ENCODE measurements around the gene TPP1.

TPP1 gene

DNA sequence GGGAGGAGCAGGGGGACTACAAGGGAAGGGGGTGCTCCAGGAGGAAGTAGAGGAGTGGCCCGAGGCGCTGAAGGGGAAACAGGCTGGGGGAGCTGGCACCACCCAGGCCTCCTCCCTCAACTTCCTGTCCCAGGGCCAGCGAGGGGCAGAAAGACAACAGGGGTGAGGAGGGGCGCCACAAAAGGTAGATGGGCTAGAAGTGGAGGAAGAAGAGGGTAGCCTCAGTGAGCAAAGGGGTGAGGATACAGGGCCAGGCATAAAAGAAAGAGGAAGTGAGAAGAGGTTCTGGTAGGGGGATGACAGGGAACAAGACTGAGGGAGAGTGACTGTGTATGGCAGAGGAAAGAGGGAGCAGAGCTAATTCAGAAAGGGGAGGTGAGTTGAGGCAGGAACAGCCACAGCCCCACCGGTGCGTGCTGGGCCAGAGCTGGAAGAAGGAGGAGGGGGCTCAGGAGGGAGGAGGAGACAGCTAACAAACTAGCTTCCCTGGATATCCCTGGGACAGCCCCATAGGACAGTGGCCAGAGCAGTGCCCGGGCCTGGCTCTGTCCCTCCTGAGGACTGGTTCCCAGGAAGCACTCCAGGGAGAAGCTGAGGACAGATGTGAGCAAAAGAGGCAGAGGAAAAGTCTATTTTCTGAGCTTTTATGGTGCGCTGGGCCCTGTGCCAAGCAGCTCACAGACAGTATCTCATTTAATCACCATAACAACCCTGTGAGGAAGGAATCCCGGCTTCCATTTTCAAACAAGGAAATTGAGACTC, 27.9 kb upstream of the TPP1 start:
- DNase-seq = no peak

DNA sequence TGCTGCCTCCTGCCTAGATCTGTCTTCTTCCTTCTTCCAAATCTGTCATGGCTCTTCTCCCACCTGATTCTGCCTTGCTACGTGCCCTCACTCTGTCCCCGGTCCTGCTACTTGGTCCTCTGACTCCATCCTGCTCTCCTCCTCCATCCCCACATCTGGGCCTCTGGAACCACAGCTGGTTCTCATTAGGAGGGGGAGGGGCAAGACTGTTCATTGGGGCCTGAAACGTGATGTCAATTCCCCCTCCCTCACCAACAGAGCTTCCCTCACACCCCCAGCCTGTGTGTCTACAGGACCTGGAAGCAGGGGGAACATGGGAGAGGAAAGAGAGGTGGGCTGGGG, 27.3 kb upstream of the TPP1 start:
- DNase-seq = no peak

DNA sequence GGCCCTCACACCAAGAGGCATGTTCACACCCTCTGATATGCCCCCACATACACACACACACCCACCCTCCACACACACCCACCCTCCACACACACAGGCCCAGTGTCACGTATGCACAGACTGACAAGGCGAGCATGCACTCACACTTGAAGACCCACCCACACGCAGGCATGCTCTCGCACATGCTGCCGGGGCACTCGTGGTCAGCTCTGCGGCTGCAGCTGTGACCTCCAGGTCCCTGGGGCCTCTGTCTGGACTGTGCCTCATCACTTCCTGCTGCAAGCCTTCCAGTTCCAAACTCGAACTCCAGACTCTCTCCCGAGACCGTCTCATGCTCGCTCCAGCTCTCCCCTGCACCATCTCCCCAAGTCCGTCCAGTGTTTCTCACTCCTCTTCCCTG, 26.8 kb upstream of the TPP1 start:
- no peak for DNase-seq

DNA sequence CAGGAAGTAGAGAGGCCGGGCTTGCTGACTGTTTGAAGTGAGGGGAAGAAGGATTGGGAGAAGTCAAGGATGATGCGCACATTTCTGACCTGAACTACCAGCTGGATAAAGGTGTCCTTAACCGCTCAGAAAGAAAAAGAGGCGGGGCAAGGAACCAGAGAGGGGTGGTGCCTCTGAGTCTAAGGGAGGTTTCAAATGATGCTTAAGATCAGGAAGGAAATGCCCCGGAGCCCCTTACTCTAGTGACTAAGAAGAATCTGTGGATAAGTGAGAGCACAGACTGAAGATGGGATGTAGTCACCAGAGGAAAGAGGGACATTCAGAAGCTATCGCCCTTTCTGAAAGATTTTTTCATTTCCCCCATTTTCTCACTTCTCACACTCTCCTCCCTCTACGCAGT, 23.7 kb upstream of the TPP1 start:
- DNase-seq = no peak

DNA sequence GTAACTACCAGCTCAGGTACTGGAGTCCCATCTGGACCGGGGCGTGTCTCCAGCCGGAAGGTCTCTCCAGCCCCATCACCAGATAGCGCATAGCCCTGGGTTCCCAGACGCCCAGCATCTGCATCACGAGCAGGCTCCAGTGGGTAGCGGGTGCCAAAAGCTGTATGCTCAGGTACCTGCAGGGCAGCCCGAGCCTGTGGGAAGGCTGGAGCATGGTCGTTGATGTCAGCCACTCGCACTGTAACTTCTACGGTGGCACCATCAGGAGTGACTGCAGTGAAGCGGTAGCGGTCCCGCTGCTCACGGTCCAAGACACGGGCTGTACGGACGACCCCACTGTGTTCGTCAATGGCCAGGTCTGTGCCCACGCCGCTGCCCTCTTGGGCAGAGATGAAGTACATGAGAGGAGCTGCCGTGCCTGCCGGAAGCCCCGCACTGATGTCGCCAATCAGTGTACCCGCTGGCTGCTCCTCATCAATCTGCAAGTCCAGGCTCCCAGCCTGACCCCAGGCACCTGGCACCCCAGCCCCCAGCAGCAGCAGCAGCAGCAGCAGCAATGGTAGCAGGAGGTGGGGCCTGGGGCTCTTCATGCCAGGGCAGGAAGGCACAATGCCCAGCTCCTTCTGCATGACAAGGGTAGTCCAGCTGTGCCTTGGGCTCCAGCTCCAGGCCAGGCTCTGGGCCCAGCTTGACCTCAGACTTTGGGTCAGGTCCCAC, 21.9 kb upstream of the TPP1 start:
- no peak for DNase-seq

DNA sequence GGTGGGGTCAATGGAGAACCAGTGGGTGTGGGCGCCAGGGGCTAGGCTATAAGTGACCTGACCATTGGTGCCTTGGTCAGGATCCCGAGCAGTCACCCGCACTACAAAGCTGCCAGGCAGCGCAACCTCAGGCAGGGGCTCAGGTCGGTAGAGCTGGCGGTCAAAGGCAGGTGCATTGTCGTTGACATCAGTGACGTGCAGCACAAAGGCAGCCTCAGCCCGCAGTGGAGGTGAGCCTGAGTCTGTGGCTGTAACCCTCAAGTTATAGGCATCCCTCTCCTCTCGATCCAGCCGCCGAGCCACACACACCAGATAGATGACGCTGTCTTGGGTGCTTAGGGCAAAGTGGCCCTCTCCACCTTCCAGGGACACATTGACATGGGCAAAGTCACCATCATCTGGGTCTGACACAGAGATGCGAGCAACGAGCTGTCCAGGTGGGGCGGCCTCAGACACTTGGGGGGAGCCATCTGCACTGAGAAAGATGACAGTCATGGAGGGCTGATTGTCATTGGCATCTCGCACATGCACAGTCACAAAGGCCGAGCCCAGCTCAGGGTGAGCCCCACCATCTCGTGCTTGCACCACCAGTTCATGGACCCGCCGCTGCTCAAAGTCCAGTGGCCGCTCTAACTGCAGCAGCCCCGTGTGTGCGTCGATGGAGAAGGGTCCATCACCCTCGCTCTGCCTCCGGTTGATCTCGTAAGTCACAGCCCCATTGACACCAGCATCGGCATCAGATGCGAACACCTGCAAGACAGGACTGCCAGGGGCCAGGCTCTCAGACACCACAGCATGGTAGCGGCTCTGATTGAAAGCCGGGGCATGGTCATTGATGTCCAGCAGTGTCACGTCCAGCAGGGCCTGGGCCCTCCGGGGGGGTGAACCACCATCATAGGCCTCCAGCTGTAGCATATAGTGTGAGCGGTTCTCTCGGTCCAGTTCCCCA, 21.1 kb upstream of the TPP1 start:
- DNase-seq = no peak

DNA sequence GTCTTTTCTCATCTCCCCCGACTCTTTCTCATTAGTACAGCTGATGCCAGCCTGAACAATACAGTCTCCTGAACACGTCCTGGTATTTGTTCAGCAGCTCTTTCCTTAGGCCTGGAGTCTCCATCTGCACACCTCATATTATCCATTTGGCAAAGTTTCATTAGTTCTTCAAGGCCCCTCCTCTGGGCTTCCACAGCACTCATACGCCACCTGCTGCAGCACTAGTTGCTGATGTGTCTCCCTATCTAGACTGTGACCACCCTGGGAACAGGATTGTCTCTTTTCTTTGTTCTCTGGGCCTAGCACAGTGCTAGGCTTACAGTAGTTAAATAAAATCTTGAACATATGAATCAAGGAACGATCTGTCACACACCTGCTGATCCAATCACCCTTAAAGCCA, 19.2 kb upstream of the TPP1 start:
- DNase-seq = peak; percentile 21

DNA sequence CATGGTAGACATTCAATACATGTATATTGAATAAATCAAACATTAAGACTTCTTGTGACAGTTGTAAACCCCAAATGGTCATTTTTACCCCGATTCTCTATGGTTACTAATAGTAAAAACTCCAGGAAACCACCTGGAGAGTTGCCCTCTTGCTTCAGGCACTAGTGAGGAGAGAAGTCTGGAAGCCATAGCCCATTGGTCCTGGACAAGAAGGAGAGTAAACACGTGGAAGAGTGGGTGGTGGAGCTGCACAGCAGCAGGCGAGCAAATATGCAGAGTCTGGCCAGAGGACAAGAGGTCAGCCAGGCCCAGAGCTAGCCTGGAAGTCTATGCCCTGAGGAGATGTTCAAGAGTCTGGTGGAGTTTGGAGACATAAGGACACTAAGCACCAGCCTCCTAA, 18.6 kb upstream of the TPP1 start:
- no peak for DNase-seq

DNA sequence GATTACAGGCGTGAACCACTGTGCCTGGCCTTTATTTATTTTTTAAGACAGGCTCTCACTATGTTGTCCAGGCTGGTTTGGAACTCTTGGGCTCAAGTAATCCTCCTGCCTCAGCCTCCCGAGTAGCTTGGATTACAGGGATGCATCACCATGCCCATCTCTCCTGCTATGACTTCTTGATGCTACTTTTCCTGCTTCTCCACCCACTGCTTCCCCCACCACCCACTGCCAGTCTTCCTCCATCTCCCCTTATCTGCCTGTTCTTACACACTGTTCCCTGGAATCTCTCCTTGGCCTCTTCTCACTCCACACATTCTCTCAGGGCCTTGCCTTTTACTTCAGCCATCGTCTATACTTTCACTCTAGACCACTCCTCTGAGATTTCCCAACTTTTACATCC, 17.3 kb upstream of the TPP1 start:
- DNase-seq = no peak

DNA sequence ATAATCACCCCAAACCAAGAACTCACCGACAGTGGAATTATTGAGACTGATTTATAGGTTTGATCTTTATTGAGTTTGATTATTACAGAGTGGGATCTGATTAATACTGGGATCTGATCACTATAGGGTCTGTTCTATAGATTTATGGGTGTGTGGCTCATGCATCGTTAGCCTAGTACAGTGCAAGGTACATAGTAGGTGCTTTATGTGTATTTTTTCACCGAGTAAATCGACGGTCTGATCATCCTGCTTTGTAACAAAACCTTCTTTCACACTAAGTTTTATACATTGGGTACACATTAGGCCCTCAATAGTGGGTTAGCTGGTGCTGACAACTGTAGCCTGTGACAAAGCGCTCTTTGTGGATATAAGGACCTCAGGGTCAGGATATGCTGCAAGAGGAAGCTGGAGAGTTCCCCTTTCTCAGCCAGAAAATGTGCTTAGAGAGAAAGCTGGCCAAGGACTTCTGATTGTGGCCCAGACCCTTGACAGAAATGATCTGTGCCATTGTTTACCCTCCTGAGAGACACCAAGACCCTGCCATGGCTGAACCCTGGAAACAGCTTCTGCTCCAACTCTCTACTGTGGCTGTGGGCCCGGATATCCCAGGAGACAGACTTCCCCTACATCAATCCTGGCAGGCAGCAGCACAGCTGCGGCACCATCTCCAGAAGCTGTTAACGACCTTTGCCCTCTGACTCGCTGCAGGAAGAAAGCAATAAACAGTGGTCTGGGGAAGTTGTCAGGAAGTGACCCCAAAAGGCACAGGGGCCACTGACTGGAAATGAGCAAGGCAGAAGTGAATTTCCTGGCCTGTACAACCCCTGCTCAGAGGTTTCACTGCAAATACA, 16.1 kb upstream of the TPP1 start:
- DNase-seq = no peak

DNA sequence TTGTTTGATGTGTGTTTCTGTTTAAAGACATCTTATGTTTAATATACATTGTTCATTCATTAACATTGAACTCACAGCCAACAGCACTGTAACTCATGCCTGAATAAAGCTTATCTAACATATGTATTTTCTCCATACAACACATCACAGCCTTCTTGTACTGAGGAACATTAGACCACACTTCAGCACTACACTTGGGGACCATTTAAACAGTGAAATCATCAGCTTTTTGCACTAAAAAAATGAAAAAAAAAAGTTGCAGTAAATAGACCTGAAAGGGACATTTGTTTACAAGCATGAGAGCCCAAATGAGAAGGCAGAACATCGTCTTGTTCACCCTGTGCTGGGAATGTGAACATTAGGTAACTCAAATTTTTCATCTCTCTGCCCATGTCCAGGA, 15.3 kb upstream of the TPP1 start:
- DNase-seq = no peak

DNA sequence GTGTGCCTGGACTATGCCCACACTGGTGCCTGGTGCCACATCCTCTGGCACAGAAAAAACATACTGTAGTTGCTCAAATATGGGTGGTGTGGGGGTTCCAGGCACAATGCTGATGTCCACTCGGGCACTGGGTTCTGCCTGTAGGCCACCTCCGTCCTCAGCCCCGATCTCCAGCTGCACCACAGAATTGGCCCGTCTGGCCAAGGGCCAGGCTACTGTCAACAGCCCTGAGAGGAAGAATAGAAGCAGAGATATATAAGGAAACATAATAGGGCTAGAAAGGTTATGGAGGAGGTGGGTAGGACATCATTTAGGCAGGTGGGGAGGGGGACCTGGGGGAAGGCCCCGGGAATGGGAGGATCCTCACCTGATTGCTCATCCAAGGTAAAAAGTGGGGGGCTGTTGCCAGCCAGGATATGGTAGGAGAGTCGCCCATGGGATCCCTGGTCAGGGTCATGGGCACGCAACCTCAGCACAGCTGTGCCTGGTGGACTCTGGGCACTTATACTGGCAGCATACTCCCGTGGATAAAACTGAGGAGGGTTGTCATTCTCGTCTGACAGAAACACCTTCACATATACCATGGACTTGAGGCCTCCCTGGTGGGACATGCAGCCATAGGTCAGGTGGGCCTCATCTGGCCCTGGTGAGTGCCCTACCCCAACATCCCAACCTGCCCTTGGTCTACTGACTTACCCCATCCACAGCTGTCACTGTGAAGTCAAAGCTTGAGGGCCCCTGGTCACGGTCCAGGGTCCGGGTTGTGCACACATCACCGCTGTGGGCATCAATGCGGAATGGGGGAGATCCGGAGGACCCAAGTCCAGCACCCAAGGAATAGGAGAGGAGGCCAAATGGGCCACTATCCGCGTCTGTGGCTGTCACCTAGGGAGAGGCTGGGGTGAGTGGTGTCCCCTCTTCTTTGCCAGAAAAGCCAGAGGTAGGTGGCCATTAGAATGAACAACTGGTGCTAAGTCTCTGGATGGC, 14.5 kb upstream of the TPP1 start:
- no peak for DNase-seq

DNA sequence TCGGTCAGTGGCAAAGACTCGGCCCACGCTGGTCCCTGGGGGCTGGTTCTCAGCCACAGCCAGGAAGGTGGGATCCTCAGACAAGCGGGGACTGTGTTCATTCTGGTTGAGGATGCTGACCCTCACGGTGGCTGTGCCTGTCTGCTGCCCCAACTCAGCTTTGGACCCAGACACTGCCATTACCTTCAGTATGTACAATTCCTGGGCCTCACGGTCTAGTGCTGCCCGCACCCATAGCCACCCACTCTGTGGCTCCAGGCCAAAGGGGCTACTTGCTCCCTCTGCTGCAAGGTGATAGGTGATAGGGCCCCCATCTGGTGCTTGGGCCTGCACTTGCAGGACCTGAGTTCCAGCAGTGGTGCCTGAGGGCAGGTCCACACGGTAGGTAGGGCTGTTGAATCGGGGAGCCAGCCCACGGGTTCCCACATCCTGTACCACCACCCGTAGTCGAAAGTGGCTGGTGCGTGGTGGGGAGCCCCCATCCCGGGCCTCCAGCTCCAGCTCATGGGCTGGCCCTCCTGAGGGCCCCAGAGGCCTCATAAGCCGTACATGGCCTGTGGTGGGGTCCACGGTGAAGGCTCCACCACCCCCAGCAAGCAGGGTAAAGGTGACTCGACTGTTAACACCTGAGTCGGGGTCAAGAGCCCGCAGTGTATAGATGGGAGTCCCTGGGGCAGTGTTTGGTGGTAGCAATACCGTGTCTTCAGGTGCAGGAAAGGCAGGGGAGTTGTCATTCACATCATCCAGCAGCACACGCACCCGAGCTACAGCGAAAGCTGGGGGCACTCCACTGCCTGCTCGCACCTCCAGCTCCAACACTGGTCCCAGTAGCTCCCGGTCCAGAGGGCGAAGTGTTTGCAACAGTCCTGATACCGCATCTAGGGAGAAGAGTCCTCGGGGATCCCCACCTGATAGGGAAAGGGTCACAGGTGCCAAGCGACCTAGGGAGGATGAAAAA, 13.2 kb upstream of the TPP1 start:
- DNase-seq = no peak

DNA sequence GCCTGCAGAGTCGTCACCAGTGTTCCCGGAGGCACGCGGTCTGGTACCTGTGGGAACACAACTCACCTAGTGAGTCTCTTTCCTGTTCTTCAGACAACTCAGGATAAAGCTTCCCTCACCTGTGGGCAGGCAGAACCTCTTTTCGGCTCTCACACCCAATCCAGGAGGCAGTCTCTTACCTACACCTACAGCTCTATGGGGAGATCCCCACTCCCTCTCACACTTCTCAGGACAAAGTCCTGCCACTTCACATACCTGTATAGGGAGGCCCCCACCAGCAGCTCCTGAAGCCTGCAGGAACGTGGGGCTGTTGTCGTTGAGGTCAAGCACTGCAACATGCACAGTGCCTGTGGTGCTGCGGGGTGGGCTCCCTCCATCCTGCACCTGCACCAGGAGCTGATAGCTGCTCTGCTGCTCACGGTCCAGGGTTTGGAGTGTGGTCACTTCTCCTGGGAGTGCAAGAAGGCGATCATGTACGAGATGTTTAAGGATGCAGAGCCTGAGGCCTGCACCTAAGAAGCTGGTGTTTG, 12.2 kb upstream of the TPP1 start:
- no peak for DNase-seq

DNA sequence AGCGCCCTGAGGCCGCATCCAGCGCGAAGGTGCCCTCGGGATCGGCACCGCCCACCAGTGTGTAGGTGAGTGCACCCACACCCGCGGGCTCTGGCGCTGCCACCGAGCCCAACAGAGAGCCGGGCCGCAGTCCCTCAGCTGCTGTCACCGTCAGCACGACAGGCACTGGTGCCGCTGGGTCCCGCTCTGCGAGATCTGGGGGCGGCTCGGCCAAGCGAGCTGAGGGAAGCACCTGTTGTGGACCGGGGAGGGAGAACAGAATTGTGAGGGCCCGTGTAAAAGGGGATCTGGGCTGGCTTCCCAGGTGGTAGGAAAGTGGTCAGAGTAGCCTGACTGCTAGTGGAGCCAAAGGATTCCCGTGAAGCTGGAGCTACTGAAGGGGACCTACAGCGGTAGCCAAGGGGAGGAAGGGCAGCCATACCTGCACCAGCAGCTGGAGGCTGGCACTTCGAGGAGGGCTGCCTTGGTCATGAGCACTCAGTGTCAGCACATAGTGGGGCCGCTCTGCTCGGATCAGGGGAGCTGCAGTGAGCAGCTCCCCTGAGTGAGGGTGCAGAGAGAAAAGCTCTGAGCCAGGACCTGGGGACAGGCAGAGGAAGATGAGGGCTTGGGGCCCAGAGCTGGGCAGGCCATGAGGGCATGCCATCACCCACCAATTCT, 11.5 kb upstream of the TPP1 start:
- no peak for DNase-seq

DNA sequence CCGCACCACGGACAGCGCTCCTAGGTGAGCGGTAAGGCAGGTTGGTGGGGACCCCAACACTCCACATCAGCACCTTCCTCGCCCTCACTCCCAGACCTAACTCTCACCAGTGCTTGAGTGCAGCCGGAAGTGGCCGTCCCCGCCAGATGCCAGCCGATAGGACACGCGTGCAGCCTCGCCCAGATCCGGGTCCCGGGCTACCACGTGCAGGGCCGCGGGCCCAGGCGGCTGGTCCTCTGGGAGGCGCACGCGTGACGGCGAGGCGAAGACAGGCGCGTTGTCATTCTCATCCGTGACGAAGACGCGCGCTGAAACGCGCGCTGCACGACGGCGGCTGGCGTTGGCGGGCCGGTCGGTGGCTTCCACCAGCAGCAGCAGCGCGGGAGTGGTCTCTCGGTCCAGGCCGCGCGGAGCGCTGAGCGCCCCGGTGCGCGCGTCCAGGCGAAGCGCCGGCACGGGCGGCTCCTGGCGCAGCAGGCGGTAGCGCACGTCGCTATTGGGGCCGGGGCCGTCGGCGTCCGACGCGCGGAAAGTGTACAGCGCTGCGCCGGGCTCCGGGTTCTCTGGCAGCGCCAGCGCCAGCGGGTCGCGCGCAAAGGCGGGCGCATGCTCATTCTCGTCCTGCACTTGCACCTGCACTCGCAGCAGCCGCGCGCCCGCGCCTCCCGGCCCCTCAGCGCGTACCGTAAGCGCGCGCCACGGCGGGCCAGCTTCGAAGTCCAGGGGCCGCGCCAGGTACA, 10.8 kb upstream of the TPP1 start:
- no peak for DNase-seq

DNA sequence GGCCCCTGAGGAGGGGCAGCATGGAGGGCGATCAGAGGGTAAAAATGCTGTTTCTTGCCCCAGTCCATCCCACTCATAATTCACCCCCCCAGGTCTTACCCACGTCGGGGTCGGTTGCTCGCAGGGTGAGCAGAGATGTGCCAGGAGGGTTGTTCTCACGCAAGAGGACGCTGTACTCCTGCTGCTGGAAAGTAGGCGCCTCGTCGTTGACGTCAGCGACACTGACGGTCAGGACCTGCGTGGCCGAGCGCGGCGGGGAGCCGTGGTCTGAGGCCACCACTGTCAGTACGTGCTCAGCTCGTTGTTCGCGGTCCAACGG, 10.3 kb upstream of the TPP1 start:
- no peak for DNase-seq

DNA sequence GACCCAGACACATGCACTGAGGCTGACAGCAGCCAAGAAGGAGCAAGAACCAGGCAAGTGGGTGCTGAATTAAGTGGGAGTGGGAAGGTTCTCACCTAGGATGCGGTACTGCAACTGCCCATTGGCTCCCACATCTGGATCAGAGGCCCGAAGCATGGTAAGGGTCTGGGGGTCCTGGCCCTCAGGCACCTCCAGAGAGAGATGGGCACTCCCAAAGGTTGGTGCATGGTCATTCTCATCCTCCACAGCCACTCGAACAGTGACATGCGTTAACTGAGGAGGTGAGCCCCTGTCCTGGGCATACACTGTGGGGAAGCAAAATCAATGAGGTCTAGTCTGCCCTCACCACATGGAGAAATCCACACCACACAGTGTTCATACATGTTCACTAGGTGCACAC, 9.3 kb upstream of the TPP1 start:
- no peak for DNase-seq

DNA sequence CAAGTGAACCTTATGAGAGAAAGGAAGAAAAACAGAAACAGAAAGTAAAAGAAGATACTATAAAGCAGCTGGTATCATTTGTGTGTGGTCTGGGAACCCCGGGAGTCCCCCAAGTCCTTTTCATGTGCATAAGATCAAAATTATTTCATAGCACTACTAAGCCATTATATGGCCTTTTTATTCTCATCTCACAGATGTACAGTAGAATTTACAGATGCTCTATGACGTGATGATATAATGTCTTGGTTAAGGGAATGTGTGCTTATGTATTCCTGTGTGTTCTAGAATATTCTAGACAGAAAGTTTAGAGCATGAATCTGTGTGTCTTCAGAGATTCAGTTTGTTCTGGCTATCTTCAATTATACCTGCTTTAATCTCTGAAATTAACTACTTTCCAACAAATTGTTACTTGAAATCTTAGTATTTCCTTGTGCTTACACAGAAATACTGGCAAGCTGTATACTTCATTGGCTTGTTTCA, 8.6 kb upstream of the TPP1 start:
- no peak for DNase-seq

Measured in hematopoietic multipotent progenitor cell treated with erythropoietin and hydrocortisone succinate and interleukin-3 and kit ligand, for 8 days (in vitro differentiated cells).